Astrocyte of the hippocampus (primary cell): ENCODE data around the gene WBP11.

Experiments used
- DNase-seq: peaks from one replicate; pipeline ENCODE4 v3.0.0; 2011; ENCODE audit warnings: low read depth, low spot score

Gene WBP11

GRCh38 chr12:14803011-14803829, at the start of gene WBP11, which contains the start of gene C12orf60:
Gene WBP11, minus strand, starts transcription at chr12:14803478. Its CDS starts 2,095 bp downstream, at chr12:14801383.
Gene C12orf60, plus strand, starts transcription at chr12:14803670. Its CDS starts 19,266 bp downstream, at chr12:14822936.
- DNase-seq = peak; percentile 99

GRCh38 chr12:14852880-14853279, 49.6 kb upstream of the WBP11 start:
- no peak for DNase-seq

- no peak for DNase-seq
Observed at GRCh38 chr12:14850929-14851663, 47.8 kb upstream of the WBP11 start.

GRCh38 chr12:14849661-14850060, 46.4 kb upstream of the WBP11 start:
- DNase-seq = peak; percentile 49

GRCh38 chr12:14846876-14847580, 43.8 kb upstream of the WBP11 start:
- peak; percentile 75 for DNase-seq

- DNase-seq = no peak
Observed at GRCh38 chr12:14846042-14846587, 42.8 kb upstream of the WBP11 start.

- peak; percentile 78 for DNase-seq
Observed at GRCh38 chr12:14845350-14845750, 42.1 kb upstream of the WBP11 start.

GRCh38 chr12:14844401-14844800, 41.1 kb upstream of the WBP11 start:
- no peak for DNase-seq

- no peak for DNase-seq
Observed at GRCh38 chr12:14843425-14843887, 40.2 kb upstream of the WBP11 start, which contains the start of gene ART4. Gene ART4, minus strand, starts transcription at chr12:14843526. Its CDS starts 413 bp downstream, at chr12:14843113.

GRCh38 chr12:14842315-14842714, 39.0 kb upstream of the WBP11 start:
- DNase-seq = no peak

- peak; percentile 87 for DNase-seq
Observed at GRCh38 chr12:14841761-14842160, 38.5 kb upstream of the WBP11 start.

- no peak for DNase-seq
Observed at GRCh38 chr12:14840616-14841015, 37.3 kb upstream of the WBP11 start.

GRCh38 chr12:14839262-14839661, 36.0 kb upstream of the WBP11 start:
- no peak for DNase-seq

- DNase-seq = peak; percentile 84
Observed at GRCh38 chr12:14836336-14837210, 33.3 kb upstream of the WBP11 start.

GRCh38 chr12:14834509-14834908, 31.2 kb upstream of the WBP11 start:
- DNase-seq = no peak

- peak; percentile 26 for DNase-seq
Observed at GRCh38 chr12:14833952-14834351, 30.7 kb upstream of the WBP11 start.

GRCh38 chr12:14833336-14833735, 30.1 kb upstream of the WBP11 start:
- no peak for DNase-seq

GRCh38 chr12:14828892-14829291, 25.6 kb upstream of the WBP11 start:
- DNase-seq = peak; percentile 25

- no peak for DNase-seq
Observed at GRCh38 chr12:14827043-14827442, 23.8 kb upstream of the WBP11 start.

- no peak for DNase-seq
Observed at GRCh38 chr12:14826491-14826890, 23.2 kb upstream of the WBP11 start.

GRCh38 chr12:14825256-14825655, 22.0 kb upstream of the WBP11 start:
- DNase-seq = no peak
